NCI-H82 treated with DMSO at 0.1 percent for 48 hours (cell line): ENCODE results near the gene GPX3.

Source experiments
- DNase-seq: peaks from one replicate; lab custom pipeline; 2025; ENCODE audit not compliant: unreplicated experiment; lab: John Stamatoyannopoulos, UW

Gene GPX3

GRCh38 chr5:151055336-151055735 lies 34.9 kb downstream of the GPX3 start:
- no peak for DNase-seq

GRCh38 chr5:151056379-151057325 lies 36.3 kb downstream of the GPX3 start:
- no peak for DNase-seq

GRCh38 chr5:151058301-151058700 lies 37.9 kb downstream of the GPX3 start:
- no peak for DNase-seq

GRCh38 chr5:151058891-151059489 lies 38.6 kb downstream of the GPX3 start:
- no peak for DNase-seq

- DNase-seq = no peak
Measured at GRCh38 chr5:151060742-151061141, 40.4 kb downstream of the GPX3 start.

- no peak for DNase-seq
Measured at GRCh38 chr5:151062405-151063141, 42.2 kb downstream of the GPX3 start.

- DNase-seq = no peak
Measured at GRCh38 chr5:151063142-151063989, 43.0 kb downstream of the GPX3 start.

GRCh38 chr5:151064916-151065499 lies 44.6 kb downstream of the GPX3 start:
- DNase-seq = no peak

- DNase-seq = no peak
Measured at GRCh38 chr5:151065609-151066008, 45.2 kb downstream of the GPX3 start.

GRCh38 chr5:151066920-151067319 lies 46.5 kb downstream of the GPX3 start:
- DNase-seq = no peak

- DNase-seq = no peak
Measured at GRCh38 chr5:151067632-151068432, 47.4 kb downstream of the GPX3 start.

GRCh38 chr5:151068433-151069197 lies 48.2 kb downstream of the GPX3 start:
- DNase-seq = no peak

- DNase-seq = no peak
Measured at GRCh38 chr5:151070449-151070848, 50.1 kb downstream of the GPX3 start.

- DNase-seq = no peak
Measured at GRCh38 chr5:151071021-151071420, 50.6 kb downstream of the GPX3 start.

- no peak for DNase-seq
Measured at GRCh38 chr5:151071848-151072629, 51.6 kb downstream of the GPX3 start.

GRCh38 chr5:151072630-151073025 lies 52.2 kb downstream of the GPX3 start:
- DNase-seq = no peak

GRCh38 chr5:151073280-151073679 lies 52.9 kb downstream of the GPX3 start:
- no peak for DNase-seq

- DNase-seq = no peak
Measured at GRCh38 chr5:151074557-151074956, 54.2 kb downstream of the GPX3 start.
